Vagina (tissue), 2 donors: Measurements from ENCODE around the gene STX5. TPM values are rescaled to one million over a fixed set of nuclear protein-coding genes. Genes with fewer than 3 reads are reported as not detected.

Experiments used
- DNase-seq, 2 donors: peaks; one replicate each; pipeline ENCODE4 v3.0.0-alpha.2; 2017; ENCODE audit errors: extremely low spot score in 2 of 2
- H3K27ac ChIP-seq: fragments of 200-600 bp; sonication (generic); one replicate; pipeline ENCODE4 v1.5.1; 2019
- H3K27me3 ChIP-seq: fragments of 200-600 bp; sonication (generic); one replicate; pipeline ENCODE4 v1.5.1; 2019
- H3K36me3 ChIP-seq, 2 donors: fragments of 200-600 bp; sonication (generic); one replicate each; pipeline ENCODE4 v1.5.1; 2017 to 2019
- H3K4me1 ChIP-seq: fragments of 200-600 bp; sonication (generic); one replicate; pipeline ENCODE4 v1.5.1; 2019
- H3K4me3 ChIP-seq, 2 donors: fragments of 200-600 bp; sonication (generic); 1 replicate in 1 of 2; 2 replicates in 1 of 2; pipeline ENCODE4 v1.5.1; 2016 to 2019
- H3K9me3 ChIP-seq: fragments of 200-600 bp; sonication (generic); one replicate; pipeline ENCODE4 v1.5.1; 2019
- POLR2A ChIP-seq, 2 donors: fragments of 450-650 bp; IDR thresholded peaks; one replicate each; pipeline ENCODE4 v1.6.1; 2017; ENCODE audit warnings: antibody characterized with exemption in 2 of 2, mild to moderate bottlenecking in 2 of 2, moderate library complexity in 2 of 2
- POLR2AphosphoS5 ChIP-seq, 2 donors: sonication (generic); formaldehyde crosslinking; IDR thresholded peaks; one replicate each; pipeline ENCODE4 v1.9.0; 2017; ENCODE audit warnings: antibody characterized with exemption in 2 of 2, mild to moderate bottlenecking in 2 of 2, low read depth in 1 of 2; ENCODE audit not compliant: insufficient read depth in 1 of 2
- intact Hi-C: fragments of 100-400 bp; cut with DNase I; formaldehyde crosslinking; loops from one replicate; pipeline ENCODE4 v1.15.1; 2023
- total RNA-seq: library from RNA; depleted of rRNA; stranded (reverse); fragments of >200 nt; gene quantifications from one replicate; pipeline ENCODE4 v1.2.3, GENCODE V29; 2016
- TF ChIP-seq, protein P1 (sequence below), 3 experiments: fragments of 450-650 bp in 2 of 3; fragments of 200-600 bp in 1 of 3; sonication (generic) in 1 of 3; IDR thresholded peaks; one replicate each; pipeline ENCODE4 v1.5.1; 2017 to 2019; ENCODE audit warnings: antibody characterized with exemption in 3 of 3, mild to moderate bottlenecking in 2 of 3, moderate library complexity in 2 of 3

STX5 gene
- 35.6 TPM for total RNA-seq

DNA sequence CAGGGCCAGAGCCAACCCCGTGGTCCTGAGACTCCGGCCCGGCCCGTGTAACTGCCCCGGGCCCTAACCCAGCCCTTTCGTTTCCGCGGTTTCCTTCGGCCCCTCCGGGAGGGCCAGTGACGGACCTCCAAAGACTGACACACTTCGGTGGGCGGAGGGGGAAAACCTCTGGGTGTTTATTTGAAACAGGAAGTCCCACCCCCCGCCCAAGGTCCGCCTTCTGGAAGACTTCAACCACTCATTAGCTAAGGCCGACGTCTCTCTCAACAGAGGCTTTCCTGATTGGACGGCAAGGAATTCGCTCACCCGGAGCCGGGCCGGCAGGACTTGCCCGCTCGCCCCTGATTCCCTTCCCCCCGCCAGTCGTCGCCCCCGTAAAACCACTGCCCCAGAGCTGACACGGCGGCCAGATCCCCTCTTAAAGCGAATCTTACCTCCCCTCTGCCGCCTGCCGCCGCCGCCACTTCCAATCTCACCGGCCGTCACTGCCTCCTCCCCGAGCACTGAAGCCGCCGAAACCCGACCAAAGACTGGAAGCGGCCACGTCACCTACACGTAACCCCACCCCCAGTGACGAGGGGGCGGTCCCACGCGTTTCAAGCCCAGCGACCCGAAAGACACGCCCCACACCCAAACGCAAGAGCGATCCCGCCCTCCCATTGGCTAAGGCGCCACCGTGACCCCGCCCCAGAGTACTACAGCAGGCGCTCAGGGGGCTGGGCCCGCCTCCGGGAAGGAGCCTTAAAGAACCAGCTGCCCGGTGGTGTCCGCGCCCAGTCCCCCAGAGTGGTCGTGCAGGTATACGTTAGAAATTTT lies at the start of gene STX5:
Gene STX5, minus strand, starts transcription at position 532 of the 816 bp plus-strand sequence. CDS start 808 bp downstream, outside the sequence.
- intact Hi-C loops = loop anchor here (10.0 kb wide), 1 partner anchor 47 kb away; the partner anchor contains the start of gene TMEM179B
- DNase-seq = peak; percentile 99
- H3K27ac ChIP-seq = peak within 1 kb of the TSS; percentile 94
- H3K36me3 ChIP-seq = peaks cover 0 to 21% of the 10 kb centered on the region in 2 donors
- no peaks in the 10 kb centered on the region for H3K27me3 ChIP-seq
- TF ChIP-seq, protein P1, sequence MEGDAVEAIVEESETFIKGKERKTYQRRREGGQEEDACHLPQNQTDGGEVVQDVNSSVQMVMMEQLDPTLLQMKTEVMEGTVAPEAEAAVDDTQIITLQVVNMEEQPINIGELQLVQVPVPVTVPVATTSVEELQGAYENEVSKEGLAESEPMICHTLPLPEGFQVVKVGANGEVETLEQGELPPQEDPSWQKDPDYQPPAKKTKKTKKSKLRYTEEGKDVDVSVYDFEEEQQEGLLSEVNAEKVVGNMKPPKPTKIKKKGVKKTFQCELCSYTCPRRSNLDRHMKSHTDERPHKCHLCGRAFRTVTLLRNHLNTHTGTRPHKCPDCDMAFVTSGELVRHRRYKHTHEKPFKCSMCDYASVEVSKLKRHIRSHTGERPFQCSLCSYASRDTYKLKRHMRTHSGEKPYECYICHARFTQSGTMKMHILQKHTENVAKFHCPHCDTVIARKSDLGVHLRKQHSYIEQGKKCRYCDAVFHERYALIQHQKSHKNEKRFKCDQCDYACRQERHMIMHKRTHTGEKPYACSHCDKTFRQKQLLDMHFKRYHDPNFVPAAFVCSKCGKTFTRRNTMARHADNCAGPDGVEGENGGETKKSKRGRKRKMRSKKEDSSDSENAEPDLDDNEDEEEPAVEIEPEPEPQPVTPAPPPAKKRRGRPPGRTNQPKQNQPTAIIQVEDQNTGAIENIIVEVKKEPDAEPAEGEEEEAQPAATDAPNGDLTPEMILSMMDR (IDR thresholded peaks at IDR 0.05) = no peak
- TF ChIP-seq POLR2AphosphoS5 (IDR thresholded peaks at IDR 0.05; ENCODE audit: insufficient read depth in 1 of 2, low read depth in 1 of 2) (peak; percentile 75 to 96), POLR2A (IDR thresholded peaks at IDR 0.05) (peak; percentile 44 to 66)
- peak within 1 kb of the TSS; percentile 96 to 99 for H3K4me3 ChIP-seq
- no peaks in the 10 kb centered on the region for H3K9me3 ChIP-seq
- H3K4me1 ChIP-seq = peaks cover 55% of the 10 kb centered on the region

DNA sequence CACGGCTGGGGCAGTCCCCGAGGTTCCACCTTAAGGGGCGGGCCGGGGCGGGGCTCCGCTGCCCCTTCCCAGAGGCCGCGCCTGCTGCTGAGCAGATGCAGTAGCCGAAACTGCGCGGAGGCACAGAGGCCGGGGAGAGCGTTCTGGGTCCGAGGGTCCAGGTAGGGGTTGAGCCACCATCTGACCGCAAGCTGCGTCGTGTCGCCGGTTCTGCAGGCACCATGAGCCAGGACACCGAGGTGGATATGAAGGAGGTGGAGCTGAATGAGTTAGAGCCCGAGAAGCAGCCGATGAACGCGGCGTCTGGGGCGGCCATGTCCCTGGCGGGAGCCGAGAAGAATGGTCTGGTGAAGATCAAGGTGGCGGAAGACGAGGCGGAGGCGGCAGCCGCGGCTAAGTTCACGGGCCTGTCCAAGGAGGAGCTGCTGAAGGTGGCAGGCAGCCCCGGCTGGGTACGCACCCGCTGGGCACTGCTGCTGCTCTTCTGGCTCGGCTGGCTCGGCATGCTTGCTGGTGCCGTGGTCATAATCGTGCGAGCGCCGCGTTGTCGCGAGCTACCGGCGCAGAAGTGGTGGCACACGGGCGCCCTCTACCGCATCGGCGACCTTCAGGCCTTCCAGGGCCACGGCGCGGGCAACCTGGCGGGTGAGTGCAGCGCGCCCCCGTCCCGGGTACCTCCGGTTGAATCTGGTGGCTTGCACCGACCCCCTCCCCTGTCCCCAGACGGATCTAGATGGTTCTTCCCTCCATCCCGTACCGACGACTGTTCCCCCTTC lies 49.1 kb upstream of the STX5 start, which contains the start of gene SLC3A2:
Gene SLC3A2, plus strand, starts transcription at position 94 of the 776 bp plus-strand sequence. Its CDS starts 128 bp downstream, at position 222.
- DNase-seq = peak in 1 of 2 donors; percentile 97
- H3K4me3 ChIP-seq = peak within 1 kb of the TSS; percentile 98 to 100
- H3K4me1 ChIP-seq = peaks cover 53% of the 10 kb centered on the region
- H3K27ac ChIP-seq = peak within 1 kb of the TSS; percentile 100
- no peaks in the 10 kb centered on the region for H3K27me3 ChIP-seq
- peak; percentile 87 to 99 for TF ChIP-seq POLR2A (IDR thresholded peaks at IDR 0.05)
- TF ChIP-seq, protein P1 (IDR thresholded peaks at IDR 0.05) = peak in 2 of 3 experiments; percentile 44 to 72
- TF ChIP-seq POLR2AphosphoS5 (IDR thresholded peaks at IDR 0.05; ENCODE audit: insufficient read depth in 1 of 2, low read depth in 1 of 2) = peak; percentile 82 to 100
- H3K9me3 ChIP-seq = no peaks in the 10 kb centered on the region
- intact Hi-C loops = no loop called here
- H3K36me3 ChIP-seq = peaks cover 0 to 35% of the 10 kb centered on the region in 2 donors

DNA sequence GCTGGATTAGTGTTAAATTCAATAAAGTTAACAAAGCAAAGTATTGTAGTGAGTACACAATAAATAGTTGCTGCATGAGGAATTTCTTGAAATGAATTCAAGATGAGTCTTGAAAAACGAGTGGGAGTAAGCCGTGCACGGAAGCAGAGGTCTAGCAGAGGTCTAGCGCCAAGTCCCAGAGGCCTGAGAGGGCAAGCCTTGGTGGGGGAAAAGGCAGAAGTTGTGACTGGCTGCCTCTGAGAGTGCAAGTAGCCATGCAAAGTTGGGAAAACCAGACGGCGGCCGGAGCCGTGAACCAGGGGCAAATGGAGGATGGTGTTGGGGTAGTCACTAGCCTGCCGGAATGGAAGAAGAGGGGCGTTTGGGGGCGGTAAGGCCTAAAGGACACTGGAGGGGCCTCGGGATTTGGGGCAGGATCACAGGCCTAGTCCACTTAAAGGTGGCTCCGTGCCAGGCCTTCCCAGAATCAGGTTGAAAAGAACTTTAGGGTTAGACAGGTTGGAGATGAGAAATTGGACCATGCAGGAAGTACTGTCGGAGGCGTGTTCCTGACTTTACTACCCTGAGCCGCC lies 48.5 kb upstream of the STX5 start:
- TF ChIP-seq, protein P1 (IDR thresholded peaks at IDR 0.05) = no peak
- TF ChIP-seq POLR2AphosphoS5 (IDR thresholded peaks at IDR 0.05; ENCODE audit: insufficient read depth in 1 of 2, low read depth in 1 of 2) = no peak
- no peak for TF ChIP-seq POLR2A (IDR thresholded peaks at IDR 0.05)
- Histone ChIP-seq H3K4me3 (peak overlapping the region; percentile 98 to 100), H3K27ac (peak overlapping the region; percentile 100), H3K9me3 (no peaks in the 10 kb centered on the region), H3K27me3 (no peaks in the 10 kb centered on the region), H3K36me3 (peaks cover 0 to 28% of the 10 kb centered on the region in 2 donors), H3K4me1 (peaks cover 52% of the 10 kb centered on the region)
- intact Hi-C loops = no loop called here
- DNase-seq = no peak

- TF ChIP-seq, protein P1 (IDR thresholded peaks at IDR 0.05) = no peak
- TF ChIP-seq POLR2AphosphoS5 (IDR thresholded peaks at IDR 0.05; ENCODE audit: insufficient read depth in 1 of 2, low read depth in 1 of 2) (no peak), POLR2A (IDR thresholded peaks at IDR 0.05) (no peak)
- Histone ChIP-seq H3K36me3 (peaks cover 0 to 19% of the 10 kb centered on the region in 2 donors), H3K4me1 (peaks cover 44% of the 10 kb centered on the region), H3K9me3 (no peaks in the 10 kb centered on the region), H3K27me3 (no peaks in the 10 kb centered on the region), H3K4me3 (peak overlapping the region; percentile 98 to 100), H3K27ac (peak overlapping the region; percentile 100)
- no peak for DNase-seq
- intact Hi-C loops = no loop called here
These were observed 47.6 kb upstream of the STX5 start for GRCh38 chr11:62879235-62879978.
